ENCODE data around the gene NONO.
"Not testable (repeated sequence)": the region's sequence is repeated elsewhere in the genome, so short reads cannot be mapped to it uniquely, and the experiment has no call there.

DNA sequence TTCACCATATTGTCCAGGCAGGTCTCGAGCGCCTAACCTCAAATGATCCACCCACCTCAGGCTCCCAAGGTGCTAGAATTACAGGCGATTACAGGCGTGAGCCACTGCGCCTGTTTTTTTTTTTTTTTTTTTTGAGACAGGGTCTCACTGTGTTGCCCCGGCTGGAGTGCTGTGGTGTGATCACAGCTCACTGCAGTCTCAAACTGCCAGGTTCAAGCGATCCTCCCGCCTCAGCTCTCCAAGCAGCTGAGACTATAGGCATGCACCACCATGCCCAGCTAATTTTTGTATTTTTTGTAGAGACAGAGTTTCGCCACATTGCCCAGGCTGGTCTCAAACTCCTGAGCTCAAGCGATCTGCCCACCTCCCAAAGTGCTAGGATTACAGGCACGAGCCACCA lies 41.0 kb downstream of the NONO start:
- TF ChIP-seq, protein P1, sequence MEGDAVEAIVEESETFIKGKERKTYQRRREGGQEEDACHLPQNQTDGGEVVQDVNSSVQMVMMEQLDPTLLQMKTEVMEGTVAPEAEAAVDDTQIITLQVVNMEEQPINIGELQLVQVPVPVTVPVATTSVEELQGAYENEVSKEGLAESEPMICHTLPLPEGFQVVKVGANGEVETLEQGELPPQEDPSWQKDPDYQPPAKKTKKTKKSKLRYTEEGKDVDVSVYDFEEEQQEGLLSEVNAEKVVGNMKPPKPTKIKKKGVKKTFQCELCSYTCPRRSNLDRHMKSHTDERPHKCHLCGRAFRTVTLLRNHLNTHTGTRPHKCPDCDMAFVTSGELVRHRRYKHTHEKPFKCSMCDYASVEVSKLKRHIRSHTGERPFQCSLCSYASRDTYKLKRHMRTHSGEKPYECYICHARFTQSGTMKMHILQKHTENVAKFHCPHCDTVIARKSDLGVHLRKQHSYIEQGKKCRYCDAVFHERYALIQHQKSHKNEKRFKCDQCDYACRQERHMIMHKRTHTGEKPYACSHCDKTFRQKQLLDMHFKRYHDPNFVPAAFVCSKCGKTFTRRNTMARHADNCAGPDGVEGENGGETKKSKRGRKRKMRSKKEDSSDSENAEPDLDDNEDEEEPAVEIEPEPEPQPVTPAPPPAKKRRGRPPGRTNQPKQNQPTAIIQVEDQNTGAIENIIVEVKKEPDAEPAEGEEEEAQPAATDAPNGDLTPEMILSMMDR (IDR thresholded peaks at IDR 0.05): not testable (repeated sequence)
- not testable (repeated sequence) for TF ChIP-seq POLR2AphosphoS5, POLR2A (IDR thresholded peaks at IDR 0.05)
